Activated naive CD8-positive, alpha-beta T cell treated with anti-CD3 and anti-CD28 coated beads, Interleukin-2, amount 50 U/mL, for 24 hours (primary cell): Measurements from ENCODE around the gene SCG2.
"Not testable (repeated sequence)": the region's sequence is repeated elsewhere in the genome, so short reads cannot be mapped to it uniquely, and the experiment has no call there.

Experiments
- ATAC-seq: fragments of 150-1000 bp; cut with Tn5 transposase; one replicate; pipeline ENCODE4 v1.10.0; 2021
- DNase-seq: peaks from one replicate; pipeline ENCODE4 v3.0.0; 2021
- H3K27ac Mint-ChIP-seq: one replicate; pipeline ENCODE4 v1.8.0; 2021; ENCODE audit warnings: mild to moderate bottlenecking, mixed read lengths
- H3K27me3 Mint-ChIP-seq: one replicate; pipeline ENCODE4 v1.8.0; 2021; ENCODE audit warnings: mixed read lengths
- H3K36me3 Mint-ChIP-seq: one replicate; pipeline ENCODE4 v1.8.0; 2021; ENCODE audit warnings: low read depth, mixed read lengths
- H3K4me1 Mint-ChIP-seq: one replicate; pipeline ENCODE4 v1.8.0; 2021; ENCODE audit warnings: mixed read lengths
- H3K4me3 Mint-ChIP-seq: one replicate; pipeline ENCODE4 v1.8.0; 2021; ENCODE audit warnings: mild to moderate bottlenecking, moderate library complexity, mixed read lengths
- H3K9me3 Mint-ChIP-seq: one replicate; pipeline ENCODE4 v1.8.0; 2021; ENCODE audit warnings: mixed read lengths

Gene SCG2

GRCh38 chr2:223598994-223599639 is 3.0 kb downstream of the SCG2 start:
- Mint-ChIP-seq H3K27me3 (peaks cover 6% of the 10 kb centered on the region), H3K4me1 (no peaks in the 10 kb centered on the region), H3K4me3 (no peak overlapping the region), H3K9me3 (no peaks in the 10 kb centered on the region), H3K27ac (no peak overlapping the region), H3K36me3 (no peaks in the 10 kb centered on the region)
- DNase-seq = no peak
- ATAC-seq = no peak

- no peak for DNase-seq
- H3K4me1 Mint-ChIP-seq = no peaks in the 10 kb centered on the region
- no peaks in the 10 kb centered on the region for H3K9me3 Mint-ChIP-seq
Measured at GRCh38 chr2:223597076-223597475, 5.1 kb downstream of the SCG2 start.

GRCh38 chr2:223596208-223596607 is 6.0 kb downstream of the SCG2 start:
- Mint-ChIP-seq H3K27me3 (peaks cover 3% of the 10 kb centered on the region), H3K4me1 (no peaks in the 10 kb centered on the region), H3K9me3 (no peaks in the 10 kb centered on the region), H3K27ac (no peak overlapping the region), H3K4me3 (no peak overlapping the region), H3K36me3 (no peaks in the 10 kb centered on the region)
- no peak for DNase-seq
- ATAC-seq = no peak

More at GRCh38 chr2:223597076-223597475, 5.1 kb downstream of the SCG2 start:
- Mint-ChIP-seq H3K4me3 (no peak overlapping the region), H3K36me3 (no peaks in the 10 kb centered on the region), H3K27me3 (peaks cover 3% of the 10 kb centered on the region), H3K27ac (no peak overlapping the region)
- ATAC-seq = no peak

- DNase-seq (no peak), ATAC-seq (no peak)
- Mint-ChIP-seq H3K27me3 (no peaks in the 10 kb centered on the region), H3K4me3 (no peak overlapping the region), H3K36me3 (no peaks in the 10 kb centered on the region), H3K9me3 (no peaks in the 10 kb centered on the region), H3K27ac (no peak overlapping the region), H3K4me1 (no peaks in the 10 kb centered on the region)
Measured at GRCh38 chr2:223594831-223595230, 7.3 kb downstream of the SCG2 start.

- Mint-ChIP-seq H3K4me1 (no peaks in the 10 kb centered on the region), H3K27ac (no peak overlapping the region), H3K36me3 (no peaks in the 10 kb centered on the region), H3K4me3 (no peak overlapping the region), H3K9me3 (no peaks in the 10 kb centered on the region), H3K27me3 (no peaks in the 10 kb centered on the region)
- DNase-seq (no peak), ATAC-seq (no peak)
Measured at GRCh38 chr2:223594259-223594658, 7.9 kb downstream of the SCG2 start.

- DNase-seq, ATAC-seq, H3K4me1 Mint-ChIP-seq, H3K27ac Mint-ChIP-seq, H3K36me3 Mint-ChIP-seq, H3K4me3 Mint-ChIP-seq, H3K9me3 Mint-ChIP-seq, H3K27me3 Mint-ChIP-seq: not testable (repeated sequence)
Measured at GRCh38 chr2:223592689-223593088, 9.5 kb downstream of the SCG2 start.

- no peaks in the 10 kb centered on the region for H3K27me3 Mint-ChIP-seq
- DNase-seq (no peak), ATAC-seq (no peak)
- no peaks in the 10 kb centered on the region for H3K9me3 Mint-ChIP-seq
- H3K27ac Mint-ChIP-seq = no peak overlapping the region
- no peaks in the 10 kb centered on the region for H3K36me3 Mint-ChIP-seq
- no peak overlapping the region for H3K4me3 Mint-ChIP-seq
- H3K4me1 Mint-ChIP-seq = no peaks in the 10 kb centered on the region
Measured at GRCh38 chr2:223591596-223591995, 10.6 kb downstream of the SCG2 start.

- Mint-ChIP-seq H3K27me3 (no peaks in the 10 kb centered on the region), H3K36me3 (no peaks in the 10 kb centered on the region), H3K27ac (no peak overlapping the region), H3K4me1 (no peaks in the 10 kb centered on the region), H3K9me3 (no peaks in the 10 kb centered on the region), H3K4me3 (no peak overlapping the region)
- ATAC-seq (no peak), DNase-seq (no peak)
Measured at GRCh38 chr2:223590964-223591363, 11.2 kb downstream of the SCG2 start.

GRCh38 chr2:223589901-223590300 is 12.3 kb downstream of the SCG2 start:
- Mint-ChIP-seq H3K9me3 (no peaks in the 10 kb centered on the region), H3K27me3 (no peaks in the 10 kb centered on the region), H3K36me3 (no peaks in the 10 kb centered on the region), H3K4me3 (no peak overlapping the region), H3K27ac (no peak overlapping the region), H3K4me1 (no peaks in the 10 kb centered on the region)
- no peak for DNase-seq
- ATAC-seq = no peak

- no peak overlapping the region for H3K4me3 Mint-ChIP-seq
- ATAC-seq (no peak), DNase-seq (no peak)
- H3K36me3 Mint-ChIP-seq = no peaks in the 10 kb centered on the region
- H3K9me3 Mint-ChIP-seq = no peaks in the 10 kb centered on the region
- no peak overlapping the region for H3K27ac Mint-ChIP-seq
- no peaks in the 10 kb centered on the region for H3K4me1 Mint-ChIP-seq
- H3K27me3 Mint-ChIP-seq = no peaks in the 10 kb centered on the region
Measured at GRCh38 chr2:223588251-223588650, 13.9 kb downstream of the SCG2 start.

- Mint-ChIP-seq H3K27ac (no peak overlapping the region), H3K36me3 (no peaks in the 10 kb centered on the region), H3K4me3 (no peak overlapping the region), H3K4me1 (no peaks in the 10 kb centered on the region), H3K27me3 (peaks cover 2% of the 10 kb centered on the region), H3K9me3 (no peaks in the 10 kb centered on the region)
- ATAC-seq = no peak
- no peak for DNase-seq
Measured at GRCh38 chr2:223587301-223587700, 14.9 kb downstream of the SCG2 start.

- H3K4me3 Mint-ChIP-seq = no peak overlapping the region
- H3K27ac Mint-ChIP-seq = no peak overlapping the region
- peaks cover 2% of the 10 kb centered on the region for H3K27me3 Mint-ChIP-seq
- no peaks in the 10 kb centered on the region for H3K4me1 Mint-ChIP-seq
- DNase-seq (no peak), ATAC-seq (no peak)
- no peaks in the 10 kb centered on the region for H3K36me3 Mint-ChIP-seq
- no peaks in the 10 kb centered on the region for H3K9me3 Mint-ChIP-seq
Measured at GRCh38 chr2:223586261-223586660, 15.9 kb downstream of the SCG2 start.

GRCh38 chr2:223585666-223586065 is 16.5 kb downstream of the SCG2 start:
- no peaks in the 10 kb centered on the region for H3K4me1 Mint-ChIP-seq
- no peak overlapping the region for H3K27ac Mint-ChIP-seq
- no peak overlapping the region for H3K4me3 Mint-ChIP-seq
- ATAC-seq (no peak), DNase-seq (no peak)
- H3K9me3 Mint-ChIP-seq = no peaks in the 10 kb centered on the region
- peaks cover 2% of the 10 kb centered on the region for H3K27me3 Mint-ChIP-seq
- no peaks in the 10 kb centered on the region for H3K36me3 Mint-ChIP-seq

GRCh38 chr2:223582001-223582400 is 20.2 kb downstream of the SCG2 start:
- no peaks in the 10 kb centered on the region for H3K4me1 Mint-ChIP-seq
- ATAC-seq = no peak
- no peak overlapping the region for H3K4me3 Mint-ChIP-seq
- no peaks in the 10 kb centered on the region for H3K9me3 Mint-ChIP-seq
- no peaks in the 10 kb centered on the region for H3K36me3 Mint-ChIP-seq
- H3K27me3 Mint-ChIP-seq = peaks cover 6% of the 10 kb centered on the region
- H3K27ac Mint-ChIP-seq = no peak overlapping the region
- no peak for DNase-seq

GRCh38 chr2:223580951-223581350 is 21.2 kb downstream of the SCG2 start:
- DNase-seq (no peak), ATAC-seq (no peak)
- no peak overlapping the region for H3K27ac Mint-ChIP-seq
- H3K4me3 Mint-ChIP-seq = no peak overlapping the region
- no peaks in the 10 kb centered on the region for H3K4me1 Mint-ChIP-seq
- no peaks in the 10 kb centered on the region for H3K9me3 Mint-ChIP-seq
- H3K36me3 Mint-ChIP-seq = no peaks in the 10 kb centered on the region
- peaks cover 6% of the 10 kb centered on the region for H3K27me3 Mint-ChIP-seq

- no peak for ATAC-seq
Measured at GRCh38 chr2:223578846-223579245, 23.3 kb downstream of the SCG2 start.

More at GRCh38 chr2:223578846-223579245, 23.3 kb downstream of the SCG2 start:
- Mint-ChIP-seq H3K27me3 (peaks cover 6% of the 10 kb centered on the region), H3K4me1 (no peaks in the 10 kb centered on the region), H3K27ac (no peak overlapping the region), H3K36me3 (no peaks in the 10 kb centered on the region), H3K4me3 (no peak overlapping the region), H3K9me3 (no peaks in the 10 kb centered on the region)
- no peak for DNase-seq
